Keratinocyte (primary cell): Measurements from ENCODE around the gene AAMP. TPM values are rescaled to one million over a fixed set of nuclear protein-coding genes. Genes with fewer than 3 reads are reported as not detected.

ENCODE experiments used
- DNase-seq: peaks from one replicate; pipeline ENCODE4 v3.0.0-alpha.2; 2011; ENCODE audit warnings: low read depth, missing footprints, low spot score
- FAIRE-seq: peaks from 2 replicates; lab custom pipeline; 2011; peaks lifted over from hg19 to GRCh38; lab: Jason Lieb, UNC
- H2AFZ ChIP-seq: 2 replicates; pipeline ENCODE4 v1.6.0; 2012; ENCODE audit warnings: low read length, control low read depth, inconsistent platforms; ENCODE audit not compliant: control insufficient read depth
- H3K27ac ChIP-seq: 2 replicates; pipeline ENCODE4 v1.5.1; 2011; ENCODE audit warnings: low read length; ENCODE audit not compliant: control insufficient read depth, insufficient read depth
- H3K27me3 ChIP-seq: 3 replicates; pipeline ENCODE4 v1.6.0; 2011; ENCODE audit warnings: low read length; ENCODE audit not compliant: control insufficient read depth, insufficient read depth; ENCODE audit errors: extremely low read depth
- H3K36me3 ChIP-seq, 2 experiments: 2 replicates in 1 of 2; 3 replicates in 1 of 2; pipeline ENCODE4 v1.5.1; 2011; ENCODE audit warnings: low read length in 2 of 2, mild to moderate bottlenecking in 1 of 2; ENCODE audit not compliant: control insufficient read depth in 2 of 2, insufficient read depth in 2 of 2; ENCODE audit errors: extremely low read depth in 1 of 2
- H3K4me1 ChIP-seq: 3 replicates; pipeline ENCODE4 v1.5.1; 2011; ENCODE audit warnings: low read length; ENCODE audit not compliant: control insufficient read depth, insufficient read depth; ENCODE audit errors: extremely low read depth
- H3K4me2 ChIP-seq: 3 replicates; pipeline ENCODE4 v1.6.0; 2011; ENCODE audit warnings: low read depth, low read length; ENCODE audit not compliant: control insufficient read depth, insufficient read depth; ENCODE audit errors: extremely low read depth
- H3K4me3 ChIP-seq, 3 experiments: fragments of 200-600 bp in 1 of 3; sonication (generic) in 1 of 3; 2 replicates in 2 of 3; 3 replicates in 1 of 3; pipeline ENCODE4 v1.5.1; 2011 to 2016; ENCODE audit warnings: low read length in 3 of 3, mild to moderate bottlenecking in 3 of 3, control low read depth in 2 of 3, inconsistent platforms in 1 of 3, low read depth in 1 of 3, mixed read lengths in 1 of 3, mixed run types in 1 of 3, moderate library complexity in 1 of 3; ENCODE audit not compliant: control insufficient read depth in 2 of 3, insufficient read depth in 2 of 3; ENCODE audit errors: extremely low read depth in 1 of 3
- H3K79me2 ChIP-seq: 2 replicates; pipeline ENCODE4 v1.6.0; 2012; ENCODE audit warnings: low read length; ENCODE audit not compliant: control insufficient read depth, insufficient read depth
- H3K9ac ChIP-seq: 3 replicates; pipeline ENCODE4 v1.6.0; 2011; ENCODE audit warnings: low read length; ENCODE audit not compliant: control insufficient read depth, insufficient read depth; ENCODE audit errors: extremely low read depth
- H3K9me1 ChIP-seq: 3 replicates; pipeline ENCODE4 v1.6.0; 2011; ENCODE audit warnings: low read length; ENCODE audit not compliant: control insufficient read depth, insufficient read depth; ENCODE audit errors: extremely low read depth
- H3K9me3 ChIP-seq: 2 replicates; pipeline ENCODE4 v1.5.1; 2012; ENCODE audit warnings: low read depth, low read length; ENCODE audit not compliant: control insufficient read depth
- H4K20me1 ChIP-seq: 3 replicates; pipeline ENCODE4 v1.6.0; 2011; ENCODE audit warnings: low read length; ENCODE audit not compliant: control insufficient read depth, insufficient read depth; ENCODE audit errors: extremely low read depth
- EZH2 ChIP-seq: IDR thresholded peaks from one replicate; pipeline ENCODE4 v1.6.1; 2012; ENCODE audit warnings: inconsistent platforms, mild to moderate bottlenecking, low read length, moderate library complexity
- dilution Hi-C: fragments of 300-500 bp; cut with MboI; formaldehyde crosslinking; loops from one replicate; pipeline ENCODE4 v1.7.0; 2020; ENCODE audit warnings: low sequenced_read_pairs; ENCODE audit not compliant: extremely low pct_ligation_motif_present
- polyA plus RNA-seq, 5 experiments: library from polyadenylated mRNA; depleted of rRNA in 3 of 5; stranded (reverse) in 3 of 5; stranded (forward) in 1 of 5; unstranded in 1 of 5; fragments of >200 nt; gene quantifications; 1 replicate in 1 of 5; 2 replicates in 3 of 5; 3 replicates in 1 of 5; pipeline versions ENCODE4 v1.2.1 to v1.2.3, GENCODE V29; 2011 to 2012; ENCODE audit warnings: missing spikeins in 2 of 5, low read depth in 1 of 5, low replicate concordance in 1 of 5
- TF ChIP-seq, protein P1 (sequence below), 3 experiments: IDR thresholded peaks in 1 of 3; conservative IDR thresholded peaks in 1 of 3; optimal IDR thresholded peaks in 1 of 3; 2 replicates in 2 of 3; 3 replicates in 1 of 3; pipeline versions ENCODE3 to v1.5.1; 2011; ENCODE audit warnings: low read length in 3 of 3, mild to moderate bottlenecking in 3 of 3, moderate library complexity in 2 of 3, control low read depth in 1 of 3, inconsistent platforms in 1 of 3; ENCODE audit not compliant: insufficient read depth in 2 of 3; ENCODE audit errors: extremely low read depth in 1 of 3

Gene AAMP
- polyA plus RNA-seq, 1 donor (not counting 4 experiments of a cell fraction or from before 2014, with no cell fraction given): 78.4 TPM

DNA sequence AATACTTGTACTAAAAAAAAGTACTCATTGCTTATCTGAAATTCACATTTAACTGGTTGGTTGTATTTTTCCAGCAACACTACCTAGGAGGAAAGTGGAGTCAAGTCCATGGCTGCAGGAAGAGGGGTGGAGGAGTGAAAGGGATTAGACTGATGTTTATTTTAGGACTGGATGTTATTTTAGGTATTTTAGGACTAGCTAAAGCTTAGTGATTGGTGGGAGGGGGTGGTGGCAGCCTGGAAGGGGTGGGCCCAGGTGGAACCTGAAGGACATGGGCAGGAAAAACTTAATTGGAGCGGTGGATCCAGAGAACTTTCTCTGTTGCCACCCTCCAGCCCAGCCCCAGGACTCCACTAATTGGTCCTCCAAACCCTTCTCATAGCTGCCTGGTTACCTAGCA is 26.3 kb upstream of the AAMP start:
- no peaks in the 10 kb centered on the region for H3K9me3 ChIP-seq
- H2AFZ ChIP-seq: no peak overlapping the region
- no peaks in the 10 kb centered on the region for H3K27me3 ChIP-seq
- dilution Hi-C loops: no loop called here
- H3K27ac ChIP-seq: peak overlapping the region; percentile 85
- H3K79me2 ChIP-seq: peaks cover 11% of the 10 kb centered on the region
- FAIRE-seq: no peak
- no peak overlapping the region for H3K9ac ChIP-seq
- no peak for TF ChIP-seq EZH2
- H3K4me3 ChIP-seq: no peak overlapping the region
- DNase-seq: no peak
- H3K4me1 ChIP-seq: peaks cover 68% of the 10 kb centered on the region
- no peaks in the 10 kb centered on the region for H4K20me1 ChIP-seq
- H3K9me1 ChIP-seq: no peaks in the 10 kb centered on the region
- peaks cover 0 to under 1% of the 10 kb centered on the region in 2 experiments for H3K36me3 ChIP-seq
- H3K4me2 ChIP-seq: no peak overlapping the region

DNA sequence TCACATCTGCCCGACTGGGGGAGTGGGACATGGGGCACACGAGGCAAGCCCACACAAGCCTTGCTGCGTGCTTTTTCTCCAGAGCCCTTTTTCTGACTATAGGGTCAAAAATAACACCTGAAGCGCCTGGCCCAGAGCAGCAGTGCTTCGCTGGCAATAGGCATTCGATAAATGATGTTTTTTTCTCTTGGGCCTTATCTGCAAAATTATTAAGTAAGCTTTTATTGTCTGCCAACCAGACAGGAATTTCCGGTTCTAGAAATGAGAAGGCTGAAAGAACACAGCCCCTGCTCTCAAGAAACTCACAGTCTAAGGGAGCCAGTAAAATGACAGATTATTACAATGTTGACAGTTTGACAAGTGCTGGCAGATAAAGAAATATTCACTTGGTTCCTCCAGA is 25.1 kb upstream of the AAMP start:
- dilution Hi-C loops: no loop called here
- peak overlapping the region; percentile 65 for H3K9ac ChIP-seq
- H3K79me2 ChIP-seq: peaks cover 23% of the 10 kb centered on the region
- H3K4me1 ChIP-seq: peaks cover 74% of the 10 kb centered on the region
- peak overlapping the region; percentile 61 for H2AFZ ChIP-seq
- H3K4me2 ChIP-seq: peak overlapping the region; percentile 86
- no peak for DNase-seq
- peaks cover 0 to 4% of the 10 kb centered on the region in 2 experiments for H3K36me3 ChIP-seq
- H3K4me3 ChIP-seq: peak overlapping the region in 1 of 3 experiments; percentile 45
- no peaks in the 10 kb centered on the region for H3K9me3 ChIP-seq
- TF ChIP-seq, protein P1, sequence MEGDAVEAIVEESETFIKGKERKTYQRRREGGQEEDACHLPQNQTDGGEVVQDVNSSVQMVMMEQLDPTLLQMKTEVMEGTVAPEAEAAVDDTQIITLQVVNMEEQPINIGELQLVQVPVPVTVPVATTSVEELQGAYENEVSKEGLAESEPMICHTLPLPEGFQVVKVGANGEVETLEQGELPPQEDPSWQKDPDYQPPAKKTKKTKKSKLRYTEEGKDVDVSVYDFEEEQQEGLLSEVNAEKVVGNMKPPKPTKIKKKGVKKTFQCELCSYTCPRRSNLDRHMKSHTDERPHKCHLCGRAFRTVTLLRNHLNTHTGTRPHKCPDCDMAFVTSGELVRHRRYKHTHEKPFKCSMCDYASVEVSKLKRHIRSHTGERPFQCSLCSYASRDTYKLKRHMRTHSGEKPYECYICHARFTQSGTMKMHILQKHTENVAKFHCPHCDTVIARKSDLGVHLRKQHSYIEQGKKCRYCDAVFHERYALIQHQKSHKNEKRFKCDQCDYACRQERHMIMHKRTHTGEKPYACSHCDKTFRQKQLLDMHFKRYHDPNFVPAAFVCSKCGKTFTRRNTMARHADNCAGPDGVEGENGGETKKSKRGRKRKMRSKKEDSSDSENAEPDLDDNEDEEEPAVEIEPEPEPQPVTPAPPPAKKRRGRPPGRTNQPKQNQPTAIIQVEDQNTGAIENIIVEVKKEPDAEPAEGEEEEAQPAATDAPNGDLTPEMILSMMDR (optimal IDR thresholded peaks at IDR 0.05 in 1 of 3, IDR thresholded peaks at IDR 0.05 in 1 of 3, conservative IDR thresholded peaks at IDR 0.05 in 1 of 3; ENCODE audit: extremely low read depth in 1 of 3, insufficient read depth in 2 of 3, low read length in 3 of 3): no peak
- TF ChIP-seq EZH2: no peak
- no peak for FAIRE-seq
- H3K9me1 ChIP-seq: no peaks in the 10 kb centered on the region
- no peaks in the 10 kb centered on the region for H3K27me3 ChIP-seq
- peak overlapping the region; percentile 85 for H3K27ac ChIP-seq
- peaks cover 3% of the 10 kb centered on the region for H4K20me1 ChIP-seq
